NCI-H2171 (cell line): ENCODE data around the gene NETO2.
"Not testable (repeated sequence)": the region's sequence is repeated elsewhere in the genome, so short reads cannot be mapped to it uniquely, and the experiment has no call there.

ENCODE experiments used
- DNase-seq: peaks from one replicate; lab custom pipeline; 2025; lab: John Stamatoyannopoulos, UW

NETO2 gene

GRCh38 chr16:47065766-47066688 lies 77.7 kb downstream of the NETO2 start:
- no peak for DNase-seq

DNA sequence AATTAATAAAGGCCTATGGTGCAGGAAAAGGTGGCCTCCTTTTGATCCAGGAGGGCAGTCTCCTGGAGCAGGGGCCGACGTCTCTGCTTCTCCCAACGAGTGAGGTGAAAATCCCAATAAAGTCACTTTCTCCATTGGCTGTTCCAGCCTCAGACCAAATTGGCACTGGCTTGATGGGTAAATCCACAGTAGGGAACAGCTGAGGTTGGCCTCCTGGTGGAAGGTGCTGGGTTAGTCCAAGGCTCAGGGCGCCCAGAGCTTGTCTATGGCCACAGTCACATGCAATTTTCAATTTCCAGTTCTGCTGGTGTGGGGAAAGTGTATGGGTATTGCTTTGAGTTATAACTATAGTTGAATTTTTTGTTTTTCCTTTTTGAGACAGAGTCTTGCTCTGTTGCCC lies 79.0 kb downstream of the NETO2 start:
- no peak for DNase-seq

GRCh38 chr16:47063011-47063724 lies 80.6 kb downstream of the NETO2 start:
- no peak for DNase-seq

DNA sequence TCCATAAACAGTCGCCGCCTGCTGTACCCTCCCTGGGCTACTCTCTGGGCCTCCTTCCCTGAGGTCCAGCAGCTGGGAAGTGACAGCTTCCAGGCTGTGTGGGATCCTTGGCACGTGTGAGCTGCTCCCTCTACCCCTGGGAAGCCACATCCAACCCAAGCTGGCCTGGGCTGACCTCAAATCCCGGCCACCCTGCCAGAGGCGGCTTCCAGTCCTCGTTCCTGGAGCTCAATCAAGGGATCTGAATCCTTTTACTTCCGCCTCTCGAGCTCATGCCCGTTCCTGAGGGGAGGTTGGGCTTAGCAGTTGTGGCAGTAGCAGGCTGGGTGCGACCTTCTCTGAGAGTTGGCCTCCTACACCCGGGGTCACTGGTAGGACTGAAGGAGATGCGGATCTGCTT lies 82.5 kb downstream of the NETO2 start:
- no peak for DNase-seq

DNA sequence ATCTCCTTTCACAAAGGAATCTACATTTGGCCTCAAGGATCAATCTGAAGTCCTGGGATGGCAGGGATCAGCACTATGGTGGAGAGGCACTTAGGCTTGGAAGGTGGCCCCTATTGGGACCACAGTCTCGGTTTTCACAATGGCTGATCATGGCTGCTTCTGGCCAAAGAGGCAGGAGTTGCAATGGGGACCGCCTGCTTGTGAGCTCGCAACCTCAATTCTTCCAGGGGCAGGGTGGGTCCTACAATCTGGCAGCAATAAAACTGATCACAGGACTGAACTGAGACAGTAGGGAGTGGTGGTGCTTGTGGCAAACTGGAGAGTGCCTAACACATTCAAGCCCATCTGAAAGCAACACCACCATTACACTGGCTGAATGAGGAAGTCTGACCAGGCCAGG lies 83.1 kb downstream of the NETO2 start:
- no peak for DNase-seq

- DNase-seq, result no peak
Observed at GRCh38 chr16:47059991-47060390, 83.8 kb downstream of the NETO2 start.

GRCh38 chr16:47059130-47059529 lies 84.6 kb downstream of the NETO2 start:
- DNase-seq, result not testable (repeated sequence)

- DNase-seq, result no peak
Observed at GRCh38 chr16:47058295-47059086, 85.3 kb downstream of the NETO2 start.

GRCh38 chr16:47057630-47057993 lies 86.1 kb downstream of the NETO2 start:
- no peak for DNase-seq

DNA sequence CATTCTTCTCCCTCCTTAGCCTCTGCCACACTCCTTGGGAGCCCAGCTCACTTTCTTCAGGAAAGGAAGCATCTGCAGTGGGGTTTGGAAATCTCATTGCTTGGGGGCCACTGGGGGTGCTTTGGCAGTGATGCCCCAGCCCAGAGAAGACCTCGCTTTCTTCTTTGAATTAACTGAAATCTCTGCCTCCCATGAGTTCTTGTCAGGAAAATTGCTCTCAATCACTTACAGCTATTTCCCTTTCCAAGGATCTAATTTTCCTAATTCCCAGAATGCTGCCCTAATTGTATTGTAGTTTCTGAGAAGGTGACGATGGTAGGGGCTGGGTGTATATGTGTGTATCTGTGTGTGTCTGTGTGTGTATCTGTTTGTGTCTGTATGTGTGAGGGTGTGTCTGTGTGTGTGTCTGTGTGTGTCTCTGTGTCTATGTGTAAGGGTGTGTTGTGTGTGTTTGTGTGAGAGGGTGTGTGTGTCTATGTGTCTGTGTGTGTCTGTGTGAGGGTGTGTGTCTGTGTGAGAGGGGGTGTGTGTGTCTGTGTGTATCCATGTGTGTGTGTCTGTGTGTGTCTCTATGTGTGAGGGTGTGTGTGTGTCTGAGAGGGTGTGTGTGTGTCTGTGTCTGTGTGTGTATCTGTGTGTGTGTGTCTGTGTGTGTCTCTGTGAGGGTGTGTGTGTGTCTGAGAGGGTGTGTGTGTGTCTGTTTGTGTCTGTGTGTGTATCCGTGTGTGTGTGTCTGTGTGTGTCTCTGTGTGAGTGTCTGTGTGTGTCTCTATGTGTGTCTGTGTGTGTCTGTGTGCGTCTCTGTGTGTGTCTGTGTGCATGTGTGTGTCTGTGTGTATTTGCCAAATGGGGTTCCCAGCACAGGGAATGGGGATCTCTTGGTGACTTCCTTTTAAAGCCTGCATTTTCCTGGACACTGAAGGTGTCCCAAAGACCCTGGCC lies 86.8 kb downstream of the NETO2 start:
- DNase-seq, result no peak

DNA sequence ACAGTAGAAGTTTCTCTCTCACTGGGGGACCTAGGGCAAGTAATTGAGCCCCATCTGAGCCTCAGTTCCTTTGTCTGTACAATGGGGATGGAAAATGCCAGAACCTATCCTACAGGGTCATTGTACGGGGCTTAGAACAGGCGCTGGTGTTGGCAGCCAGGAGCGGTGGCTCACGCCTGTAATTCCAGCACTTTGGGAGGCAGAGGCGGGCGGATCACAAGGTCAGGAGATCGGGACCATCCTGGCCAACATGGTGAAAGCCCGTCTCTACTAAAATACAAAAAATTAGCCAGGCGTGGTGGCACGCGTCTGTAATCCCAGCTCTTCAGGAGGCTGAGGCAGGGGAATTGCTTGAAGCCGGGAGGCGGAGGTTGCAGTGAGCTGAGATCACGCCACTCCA lies 87.7 kb downstream of the NETO2 start:
- not testable (repeated sequence) for DNase-seq

DNA sequence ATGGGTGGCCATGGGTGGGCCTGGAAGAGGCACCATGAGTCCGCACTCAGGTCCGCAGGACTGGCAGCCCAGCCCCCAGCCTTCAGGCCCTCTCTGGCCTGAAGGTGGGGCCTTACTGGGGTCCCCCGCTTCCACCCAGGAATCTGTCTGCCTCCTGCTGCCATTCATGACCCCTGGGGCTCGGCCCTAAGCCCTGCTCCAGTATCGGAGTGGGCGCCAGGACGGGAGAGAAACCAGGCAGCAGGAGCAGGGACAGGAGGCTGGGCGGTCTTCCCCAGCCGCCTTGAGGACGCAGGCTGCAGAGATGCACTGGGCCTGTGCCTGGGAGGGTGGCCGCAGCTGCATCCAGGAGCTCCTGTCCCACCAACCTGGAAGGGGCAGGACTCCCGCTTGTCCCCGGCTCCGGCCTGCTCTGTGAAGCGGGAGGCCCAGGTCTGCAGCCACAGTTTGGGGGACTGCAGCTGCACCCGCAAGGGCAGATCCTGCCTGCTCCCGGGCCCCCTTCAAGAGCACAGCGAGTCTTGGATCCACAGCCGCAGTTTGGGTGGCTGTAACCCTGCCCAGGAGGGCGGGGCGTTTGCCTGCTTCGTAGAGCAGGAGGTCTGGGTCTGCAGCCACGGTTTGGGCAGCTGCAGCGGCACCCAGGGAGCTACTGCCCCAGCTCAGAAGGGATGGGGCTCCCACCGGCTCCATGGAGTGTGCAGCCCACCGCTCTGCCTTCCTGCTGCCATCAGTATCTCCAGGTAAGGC lies 88.4 kb downstream of the NETO2 start:
- no peak for DNase-seq

DNA sequence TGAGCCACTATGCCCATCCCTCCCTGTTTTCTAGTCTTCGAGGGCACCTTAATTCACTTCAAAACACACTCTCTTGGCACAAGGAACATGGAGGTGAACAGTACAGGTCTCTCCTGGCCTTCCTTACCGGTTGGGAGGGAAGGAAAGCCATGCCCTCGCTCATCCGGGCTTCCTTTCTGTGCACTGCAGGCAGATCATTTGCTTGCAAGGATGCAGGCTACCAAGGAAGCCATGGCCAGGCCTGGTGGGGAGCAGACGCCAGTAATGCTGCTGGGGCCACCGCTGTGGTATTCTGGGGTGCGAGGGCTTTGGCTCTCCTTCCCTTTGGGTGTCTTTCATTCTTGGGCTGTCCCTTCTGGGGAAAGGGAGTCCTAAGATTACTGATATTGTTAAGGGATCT lies 89.4 kb downstream of the NETO2 start:
- DNase-seq, result no peak

GRCh38 chr16:47053895-47054294 lies 89.8 kb downstream of the NETO2 start:
- DNase-seq, result no peak

- DNase-seq, result no peak
Observed at GRCh38 chr16:47052666-47053640, 90.8 kb downstream of the NETO2 start.

DNA sequence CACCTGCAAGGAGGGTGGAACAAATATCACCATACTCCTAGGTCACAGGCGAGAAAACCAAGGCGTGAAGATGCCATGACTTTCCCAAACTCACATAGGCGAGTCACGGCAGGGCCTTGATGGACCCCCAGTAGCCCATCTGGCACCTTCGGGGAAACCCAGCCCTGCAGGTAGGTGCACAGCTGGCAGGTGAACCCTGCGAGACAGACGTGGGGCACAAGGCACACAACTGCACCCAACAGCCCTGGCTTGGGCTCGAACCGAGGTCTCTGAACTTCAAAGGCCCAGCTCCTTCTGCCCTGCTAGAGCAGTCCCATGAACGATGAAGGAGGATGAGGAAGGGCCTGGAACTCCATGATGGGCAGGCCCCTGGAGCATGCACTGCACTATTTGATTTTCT lies 92.7 kb downstream of the NETO2 start:
- DNase-seq, result no peak

- DNase-seq, result no peak
Observed at GRCh38 chr16:47049901-47050583, 93.7 kb downstream of the NETO2 start.

DNA sequence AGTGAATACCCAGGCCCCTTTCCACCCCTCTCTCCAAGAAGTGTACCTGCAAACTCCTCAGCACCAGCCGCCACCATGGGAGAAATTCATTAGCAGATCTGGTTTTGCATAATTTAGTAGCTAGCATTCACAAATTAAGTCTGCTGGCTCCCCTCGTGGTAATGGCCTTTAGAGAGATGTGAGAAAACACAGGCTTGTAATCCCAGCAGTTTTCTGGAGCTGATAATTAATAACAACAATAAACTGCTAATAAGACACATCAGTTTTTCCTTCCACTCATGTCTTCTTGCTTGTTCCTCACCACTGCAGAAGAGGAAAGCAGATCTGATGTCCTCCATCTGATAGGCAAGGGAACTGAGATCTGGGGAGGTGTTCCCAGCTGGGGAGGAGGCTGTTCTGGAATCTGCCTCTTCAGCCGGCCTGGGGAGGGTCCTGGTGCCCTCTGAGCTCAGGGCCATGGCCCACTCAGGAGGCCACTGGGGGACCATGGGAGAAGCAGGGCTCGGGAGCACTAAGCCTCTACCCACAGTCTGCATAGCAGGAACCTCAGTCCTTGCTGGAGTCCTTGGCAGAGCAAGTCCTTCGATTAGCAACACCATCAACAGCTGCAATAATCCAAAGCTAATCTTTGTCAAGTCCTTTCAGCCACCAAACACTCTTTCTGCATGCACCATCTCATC lies 96.1 kb downstream of the NETO2 start:
- DNase-seq, result no peak
